GM18907 (cell line): Measurements from ENCODE around the gene VDAC1.
"Not testable (repeated sequence)": the region's sequence is repeated elsewhere in the genome, so short reads cannot be mapped to it uniquely, and the experiment has no call there.

Source experiments
- ATAC-seq: cut with Tn5 transposase; IDR thresholded peaks from one replicate; pipeline ENCODE4 v1.9.1; 2021; ENCODE audit warnings: mild to moderate bottlenecking, moderate library complexity; ENCODE audit not compliant: unreplicated experiment

VDAC1 gene

GRCh38 chr5:134004626-134005416, at the start of gene VDAC1:
VDAC1 (minus strand) TSS chr5:134004975; CDS start chr5:133993012, 11,963 bp downstream.
- peak; percentile 77 for ATAC-seq

GRCh38 chr5:134053840-134054338, 49.1 kb upstream of the VDAC1 start:
- ATAC-seq = no peak

- ATAC-seq = no peak
Measured at GRCh38 chr5:134053314-134053839, 48.6 kb upstream of the VDAC1 start.

- ATAC-seq = no peak
Measured at GRCh38 chr5:134051305-134051704, 46.5 kb upstream of the VDAC1 start.

- ATAC-seq = no peak
Measured at GRCh38 chr5:134048864-134049263, 44.1 kb upstream of the VDAC1 start.

- no peak for ATAC-seq
Measured at GRCh38 chr5:134047687-134048056, 42.9 kb upstream of the VDAC1 start.

GRCh38 chr5:134046801-134047686, 42.3 kb upstream of the VDAC1 start:
- ATAC-seq = no peak

- ATAC-seq = no peak
Measured at GRCh38 chr5:134046330-134046729, 41.6 kb upstream of the VDAC1 start.

GRCh38 chr5:134043793-134044792, 39.3 kb upstream of the VDAC1 start:
- no peak for ATAC-seq

GRCh38 chr5:134041570-134042411, 37.0 kb upstream of the VDAC1 start:
- ATAC-seq = peak; percentile 65

- ATAC-seq = no peak
Measured at GRCh38 chr5:134038138-134038537, 33.4 kb upstream of the VDAC1 start.

- no peak for ATAC-seq
Measured at GRCh38 chr5:134037160-134037559, 32.4 kb upstream of the VDAC1 start.

GRCh38 chr5:134034326-134034725, 29.6 kb upstream of the VDAC1 start:
- no peak for ATAC-seq

- ATAC-seq = not testable (repeated sequence)
Measured at GRCh38 chr5:134030303-134030964, 25.7 kb upstream of the VDAC1 start.

GRCh38 chr5:134029156-134029555, 24.4 kb upstream of the VDAC1 start:
- no peak for ATAC-seq

GRCh38 chr5:134028496-134028895, 23.7 kb upstream of the VDAC1 start:
- ATAC-seq = no peak

GRCh38 chr5:134027288-134027615, 22.5 kb upstream of the VDAC1 start:
- no peak for ATAC-seq

GRCh38 chr5:134026521-134027287, 21.9 kb upstream of the VDAC1 start:
- ATAC-seq = peak; percentile 77
